H7 (cell line): ENCODE results near the gene ANAPC13. TPM values are rescaled to one million over a fixed set of nuclear protein-coding genes. Genes with fewer than 3 reads are reported as not detected.

ENCODE experiments used
- DNase-seq: peaks from one replicate; pipeline ENCODE4 v3.0.0; 2012
- H3K27me3 ChIP-seq: 2 replicates; pipeline ENCODE4 v1.6.0; 2011; ENCODE audit warnings: mild to moderate bottlenecking, low read length; ENCODE audit not compliant: control insufficient read depth, insufficient read depth
- H3K36me3 ChIP-seq: replicated peaks from 2 replicates; pipeline ENCODE4 v1.5.1; 2011; ENCODE audit warnings: low read length; ENCODE audit not compliant: control insufficient read depth, insufficient read depth
- H3K4me3 ChIP-seq: 2 replicates; pipeline ENCODE4 v1.5.1; 2011; ENCODE audit warnings: low read depth, mild to moderate bottlenecking, control low read depth, low read length, moderate library complexity; ENCODE audit not compliant: insufficient read depth
- total RNA-seq: library from RNA; depleted of rRNA; stranded (reverse); fragments of >200 nt; shearing (Covaris generic); gene quantifications from 2 replicates; pipeline ENCODE4 v1.2.3, GENCODE V29; 2014

The ANAPC13 gene
- total RNA-seq, 1 experiment from 2014 or later = 44.7 TPM

GRCh38 chr3:134473868-134474546, 11.8 kb downstream of the ANAPC13 start:
- H3K27me3 ChIP-seq = no peaks in the 10 kb centered on the region
- no peak overlapping the region for H3K4me3 ChIP-seq
- DNase-seq = peak; percentile 67
- H3K36me3 ChIP-seq = peaks cover 20% of the 10 kb centered on the region

GRCh38 chr3:134472831-134473230, 13.0 kb downstream of the ANAPC13 start:
- peaks cover 9% of the 10 kb centered on the region for H3K36me3 ChIP-seq

GRCh38 chr3:134471521-134472193, 14.1 kb downstream of the ANAPC13 start:
- H3K36me3 ChIP-seq = peaks cover 2% of the 10 kb centered on the region; the same call in 1 of the 2 replicates
- DNase-seq = no peak
- H3K4me3 ChIP-seq = no peak overlapping the region
- no peaks in the 10 kb centered on the region for H3K27me3 ChIP-seq

More at GRCh38 chr3:134472831-134473230, 13.0 kb downstream of the ANAPC13 start:
- Histone ChIP-seq H3K27me3 (no peaks in the 10 kb centered on the region), H3K4me3 (no peak overlapping the region)
- no peak for DNase-seq

GRCh38 chr3:134468519-134468918, 17.3 kb downstream of the ANAPC13 start:
- no peak for DNase-seq
- H3K4me3 ChIP-seq = no peak overlapping the region

GRCh38 chr3:134466331-134466730, 19.5 kb downstream of the ANAPC13 start:
- DNase-seq = no peak
- Histone ChIP-seq H3K36me3 (no peaks in the 10 kb centered on the region), H3K27me3 (no peaks in the 10 kb centered on the region)

More at GRCh38 chr3:134468519-134468918, 17.3 kb downstream of the ANAPC13 start:
- Histone ChIP-seq H3K27me3 (no peaks in the 10 kb centered on the region), H3K36me3 (no peaks in the 10 kb centered on the region)

GRCh38 chr3:134464689-134465365, 21.0 kb downstream of the ANAPC13 start:
- Histone ChIP-seq H3K4me3 (no peak overlapping the region), H3K27me3 (no peaks in the 10 kb centered on the region), H3K36me3 (no peaks in the 10 kb centered on the region)
- no peak for DNase-seq

More at GRCh38 chr3:134466331-134466730, 19.5 kb downstream of the ANAPC13 start:
- H3K4me3 ChIP-seq = no peak overlapping the region

- Histone ChIP-seq H3K4me3 (no peak overlapping the region), H3K27me3 (no peaks in the 10 kb centered on the region), H3K36me3 (no peaks in the 10 kb centered on the region)
- DNase-seq = peak; percentile 80
These were observed 21.6 kb downstream of the ANAPC13 start for GRCh38 chr3:134464064-134464688.

- Histone ChIP-seq H3K36me3 (no peaks in the 10 kb centered on the region), H3K27me3 (no peaks in the 10 kb centered on the region), H3K4me3 (no peak overlapping the region)
- no peak for DNase-seq
These were observed 22.1 kb downstream of the ANAPC13 start for GRCh38 chr3:134463676-134464063.

- Histone ChIP-seq H3K36me3 (no peaks in the 10 kb centered on the region), H3K4me3 (no peak overlapping the region), H3K27me3 (no peaks in the 10 kb centered on the region)
- no peak for DNase-seq
These were observed 23.3 kb downstream of the ANAPC13 start for GRCh38 chr3:134462331-134462941.

- no peak for DNase-seq
These were observed 24.8 kb downstream of the ANAPC13 start for GRCh38 chr3:134460965-134461364.

GRCh38 chr3:134459562-134459961, 26.2 kb downstream of the ANAPC13 start:
- H3K36me3 ChIP-seq = no peaks in the 10 kb centered on the region
- DNase-seq = no peak
- H3K4me3 ChIP-seq = no peak overlapping the region
- H3K27me3 ChIP-seq = no peaks in the 10 kb centered on the region

More at GRCh38 chr3:134460965-134461364, 24.8 kb downstream of the ANAPC13 start:
- no peaks in the 10 kb centered on the region for H3K27me3 ChIP-seq
- H3K36me3 ChIP-seq = no peaks in the 10 kb centered on the region
- H3K4me3 ChIP-seq = no peak overlapping the region

- H3K36me3 ChIP-seq = no peaks in the 10 kb centered on the region
These were observed 27.3 kb downstream of the ANAPC13 start for GRCh38 chr3:134458406-134458945.

GRCh38 chr3:134457376-134458074, 28.3 kb downstream of the ANAPC13 start:
- DNase-seq = no peak
- no peaks in the 10 kb centered on the region for H3K36me3 ChIP-seq
- no peaks in the 10 kb centered on the region for H3K27me3 ChIP-seq
- no peak overlapping the region for H3K4me3 ChIP-seq

More at GRCh38 chr3:134458406-134458945, 27.3 kb downstream of the ANAPC13 start:
- H3K27me3 ChIP-seq = no peaks in the 10 kb centered on the region
- H3K4me3 ChIP-seq = no peak overlapping the region
- no peak for DNase-seq
